Measurements from ENCODE around the gene MARCHF9.

The MARCHF9 gene

GRCh38 chr12:57724003-57724935, 30.6 kb upstream of the MARCHF9 start:
- CTCF ChIA-PET: interaction anchor here (0.9 to 5.3 kb wide), 5 partner anchors 10 to 93 kb away, joined by 3 to 82 read pairs (median 22); partner anchors contain the start of genes AGAP2, OS9 and TSPAN31
- H3K4me3 ChIP-seq (ENCODE audit: low read depth, low read length): no peak overlapping the region
- POLR2A ChIA-PET: no interaction called here
- DNase-seq (ENCODE audit: low read depth, low spot score): no peak
- no peak for TF ChIP-seq CTCF (IDR thresholded peaks at IDR 0.05; ENCODE audit: insufficient read depth, low read length, missing control alignments)

DNA sequence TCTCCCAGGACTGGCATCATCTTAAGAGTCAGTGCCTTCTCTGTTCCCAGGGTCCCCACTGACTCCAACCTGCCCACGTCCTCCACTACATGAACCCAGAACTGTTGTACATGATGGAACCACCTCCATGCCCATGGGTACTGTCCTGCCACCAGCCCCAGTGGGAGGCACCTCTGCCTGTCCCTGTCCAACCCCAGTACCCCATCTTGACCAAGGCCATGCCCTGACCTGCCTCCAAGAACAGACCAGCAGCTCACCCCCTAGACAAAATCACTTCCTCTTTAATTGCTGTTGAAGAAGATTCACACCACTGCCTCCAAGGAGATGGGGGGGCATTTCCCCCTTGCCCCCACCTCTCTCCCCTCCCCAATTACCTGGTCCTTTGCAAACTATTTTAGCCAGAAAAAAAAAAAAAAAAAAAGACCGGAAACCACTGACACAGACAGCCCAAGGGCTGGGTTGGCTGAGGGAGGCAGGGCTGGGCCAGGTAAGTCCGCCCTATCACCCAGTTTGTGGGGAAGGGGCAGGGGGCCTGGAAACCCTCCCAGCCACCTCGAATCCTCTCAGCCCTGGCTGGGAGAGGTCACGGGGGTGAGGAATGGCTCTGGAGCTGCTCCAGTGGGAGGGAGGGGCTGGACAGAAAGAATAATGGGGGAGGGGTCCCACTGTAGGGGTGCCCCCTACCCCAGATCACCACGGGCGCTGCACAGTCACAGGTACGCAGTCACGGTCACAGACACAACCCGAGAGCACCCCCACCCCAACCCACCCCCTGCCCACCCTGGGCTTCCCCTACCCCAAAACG, 29.8 kb upstream of the MARCHF9 start:
- no peak for DNase-seq (ENCODE audit: low read depth, low spot score)
- CTCF ChIA-PET: interaction anchor here (0.7 to 5.3 kb wide), 29 partner anchors 9 to 273 kb away, joined by 3 to 82 read pairs (median 5); partner anchors contain the start of genes AGAP2, OS9, TSFM and TSPAN31
- no peak for TF ChIP-seq CTCF (IDR thresholded peaks at IDR 0.05; ENCODE audit: insufficient read depth, low read length, missing control alignments)
- no peak overlapping the region for H3K4me3 ChIP-seq (ENCODE audit: low read depth, low read length)
- POLR2A ChIA-PET: interaction anchor here (0.8 to 1.0 kb wide), 2 partner anchors 10 to 27 kb away, joined by 3 to 4 read pairs; partner anchors contain the start of gene CDK4

DNA sequence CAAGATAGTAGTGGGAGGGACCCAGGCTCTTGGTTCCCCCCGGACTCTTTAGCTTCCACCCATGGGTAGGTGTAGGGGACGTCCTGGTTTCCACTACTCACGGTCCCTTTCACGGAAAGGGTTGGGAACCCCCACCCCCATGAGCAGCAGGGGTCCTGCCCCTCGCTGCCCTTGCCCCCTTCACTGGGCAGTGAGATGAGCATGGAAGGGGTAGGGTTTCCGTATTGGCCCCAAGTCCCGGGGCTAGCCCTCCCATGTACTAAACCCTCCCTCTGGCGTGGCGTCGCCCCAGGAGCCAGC, 29.1 kb upstream of the MARCHF9 start:
- H3K4me3 ChIP-seq (ENCODE audit: low read depth, low read length): peak overlapping the region; percentile 91
- TF ChIP-seq CTCF (IDR thresholded peaks at IDR 0.05; ENCODE audit: insufficient read depth, low read length, missing control alignments): no peak
- POLR2A ChIA-PET: interaction anchor here (0.5 to 1.3 kb wide), 5 partner anchors 9 to 224 kb away, joined by 3 to 7 read pairs (median 3); partner anchors contain the start of genes CDK4 and TSPAN31
- no peak for DNase-seq (ENCODE audit: low read depth, low spot score)
- CTCF ChIA-PET: interaction anchor here (0.6 to 5.3 kb wide), 35 partner anchors 9 to 273 kb away, joined by 3 to 82 read pairs (median 4); partner anchors contain the start of genes AGAP2, CYP27B1, OS9 and TSFM

GRCh38 chr12:57726151-57726883, 28.6 kb upstream of the MARCHF9 start:
- ChIA-PET CTCF (interaction anchor here (0.6 to 5.3 kb wide), 39 partner anchors 10 to 274 kb away, joined by 3 to 82 read pairs (median 4); partner anchors contain the start of genes AGAP2, CYP27B1, OS9 and TSFM), POLR2A (interaction anchor here (0.5 to 1.3 kb wide), 6 partner anchors 8 to 1041 kb away, joined by 3 to 7 read pairs (median 3); partner anchors contain the start of genes CDK4 and TSPAN31)
- DNase-seq (ENCODE audit: low read depth, low spot score): peak; percentile 29
- peak overlapping the region; percentile 91 for H3K4me3 ChIP-seq (ENCODE audit: low read depth, low read length)
- TF ChIP-seq CTCF (IDR thresholded peaks at IDR 0.05; ENCODE audit: insufficient read depth, low read length, missing control alignments): peak; percentile 94

DNA sequence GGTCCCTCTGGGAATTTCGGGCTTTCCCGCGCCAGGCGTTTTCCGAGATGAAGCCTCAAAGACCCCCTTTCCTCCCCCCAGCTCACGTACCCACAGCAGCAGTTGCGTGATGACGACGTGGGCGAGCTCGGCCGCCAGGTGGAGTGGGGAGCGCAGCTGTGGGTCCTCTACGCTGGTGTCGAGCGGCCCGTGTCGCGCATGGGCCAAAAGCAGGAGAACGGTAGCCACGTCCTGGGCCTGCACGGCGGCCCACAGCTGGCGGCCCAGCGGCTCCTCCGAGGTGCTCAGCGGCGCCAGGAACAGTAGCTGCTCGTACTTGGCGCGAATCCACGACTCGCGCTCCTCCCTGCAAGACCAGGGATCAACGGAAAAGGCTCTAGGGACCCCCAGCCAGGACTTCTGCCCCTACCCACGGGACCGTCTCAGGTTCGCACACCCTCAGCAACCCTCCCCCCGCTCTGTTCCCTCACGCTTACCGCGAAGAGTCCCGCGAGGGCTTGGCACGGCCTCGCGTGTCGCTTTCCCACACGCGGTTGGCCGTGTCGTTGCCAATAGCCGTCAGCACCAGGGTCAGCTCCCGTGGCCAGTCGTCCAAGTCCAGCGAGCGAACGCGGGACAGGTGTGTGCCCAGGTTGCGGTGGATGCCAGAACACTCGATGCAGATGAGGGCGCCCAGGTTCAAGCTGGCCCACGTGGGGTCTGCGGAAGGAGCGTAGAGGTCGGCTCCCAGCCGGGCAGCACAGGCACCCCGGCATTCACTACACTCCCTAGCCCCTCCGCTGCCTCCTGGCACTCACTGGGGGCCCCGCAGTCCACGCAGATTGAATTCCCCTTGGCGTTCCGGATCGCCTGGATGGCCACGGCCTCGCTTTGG, 27.8 kb upstream of the MARCHF9 start:
- ChIA-PET CTCF (interaction anchor here (0.8 to 5.3 kb wide), 21 partner anchors 9 to 271 kb away, joined by 3 to 82 read pairs (median 5); partner anchors contain the start of genes AGAP2, CYP27B1, OS9 and TSFM), POLR2A (interaction anchor here (0.6 to 1.3 kb wide), 3 partner anchors 12 to 1042 kb away, joined by 3 to 7 read pairs (median 3); partner anchors contain the start of gene TSPAN31)
- DNase-seq (ENCODE audit: low read depth, low spot score): no peak

More for the DNA sequence above, 27.8 kb upstream of the MARCHF9 start:
- peak; percentile 63 for TF ChIP-seq CTCF (IDR thresholded peaks at IDR 0.05; ENCODE audit: insufficient read depth, low read length, missing control alignments)
- peak overlapping the region; percentile 91 for H3K4me3 ChIP-seq (ENCODE audit: low read depth, low read length)
